Measurements from ENCODE around the gene PSMB3. TPM values are rescaled to one million over a fixed set of nuclear protein-coding genes. Genes with fewer than 3 reads are reported as not detected.
"Not testable (repeated sequence)": the region's sequence is repeated elsewhere in the genome, so short reads cannot be mapped to it uniquely, and the experiment has no call there.

Gene PSMB3
- total RNA-seq, 8 experiments from 2014 or later, result 175 to 405 (median 249) TPM

DNA sequence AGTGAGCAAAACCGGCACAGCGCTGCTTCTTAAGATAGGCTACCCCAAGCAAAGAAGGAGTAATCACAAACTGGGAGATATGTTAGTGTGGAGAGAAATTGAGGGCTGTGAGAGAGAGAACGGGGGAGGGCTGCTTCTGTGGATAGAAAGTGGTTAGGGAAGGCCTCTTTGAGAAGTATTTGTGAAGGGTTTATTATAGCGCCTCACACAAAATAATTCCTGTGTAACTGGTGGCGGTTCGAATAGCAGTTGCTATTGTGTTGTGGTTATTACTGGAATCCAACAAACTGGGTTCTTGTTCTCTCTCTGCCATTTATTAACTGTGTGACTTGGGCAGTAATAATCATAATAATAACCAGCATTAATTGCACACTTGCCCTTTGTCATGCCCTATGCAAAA is 31.6 kb upstream of the PSMB3 start:
- no peak for ATAC-seq (replicated peaks in 6 of 8)
- no peak overlapping the region for H3K4me3 ChIP-seq
- in situ Hi-C loops (cut with MboI; ENCODE audit: low pct_unique_long_range_greater_than_20kb in 2 of 9, low sequenced_read_pairs in 9 of 9, unreplicated experiment in 9 of 9), result no loop called here
- H3K4me1 ChIP-seq (replicated peaks in 1 of 2), result peaks cover 12 to 14% of the 10 kb centered on the region in 2 donors
- whole genome bisulfite sequencing, 10 experiments, result 72 to 100% (median 83%) methylated on average over 1 to 5 of the region's 6 CpGs; no CpG with 5 or more reads in 3 of the 10 experiments
- no peak overlapping the region for H3K27ac ChIP-seq

DNA sequence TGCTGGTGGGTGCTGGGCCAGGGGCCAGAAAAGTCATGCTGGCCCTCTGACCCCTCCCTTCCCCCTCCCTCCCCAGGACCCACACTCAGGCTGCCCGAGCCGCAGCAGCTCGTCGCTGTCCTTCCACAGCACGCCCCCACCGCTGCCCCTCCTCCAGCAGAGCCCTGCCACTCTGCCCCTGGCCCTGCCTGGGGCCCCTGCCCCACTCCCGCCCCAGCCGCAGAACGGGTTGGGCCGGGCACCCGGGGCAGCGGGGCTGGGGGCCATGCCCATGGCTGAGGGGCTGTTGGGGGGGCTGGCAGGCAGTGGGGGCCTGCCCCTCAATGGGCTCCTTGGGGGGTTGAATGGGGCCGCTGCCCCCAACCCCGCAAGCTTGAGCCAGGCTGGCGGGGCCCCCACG is 30.7 kb upstream of the PSMB3 start:
- Histone ChIP-seq H3K4me3 (no peak overlapping the region), H3K4me1 (replicated peaks in 1 of 2) (peaks cover 12 to 14% of the 10 kb centered on the region in 2 donors), H3K27ac (no peak overlapping the region)
- 50% methylated on average over 2 of the region's 16 CpGs; no CpG with 5 or more reads in 9 of the 10 experiments for WGBS, 10 experiments
- in situ Hi-C loops (cut with MboI; ENCODE audit: low pct_unique_long_range_greater_than_20kb in 2 of 9, low sequenced_read_pairs in 9 of 9, unreplicated experiment in 9 of 9), result no loop called here
- ATAC-seq (replicated peaks in 6 of 8), result no peak

DNA sequence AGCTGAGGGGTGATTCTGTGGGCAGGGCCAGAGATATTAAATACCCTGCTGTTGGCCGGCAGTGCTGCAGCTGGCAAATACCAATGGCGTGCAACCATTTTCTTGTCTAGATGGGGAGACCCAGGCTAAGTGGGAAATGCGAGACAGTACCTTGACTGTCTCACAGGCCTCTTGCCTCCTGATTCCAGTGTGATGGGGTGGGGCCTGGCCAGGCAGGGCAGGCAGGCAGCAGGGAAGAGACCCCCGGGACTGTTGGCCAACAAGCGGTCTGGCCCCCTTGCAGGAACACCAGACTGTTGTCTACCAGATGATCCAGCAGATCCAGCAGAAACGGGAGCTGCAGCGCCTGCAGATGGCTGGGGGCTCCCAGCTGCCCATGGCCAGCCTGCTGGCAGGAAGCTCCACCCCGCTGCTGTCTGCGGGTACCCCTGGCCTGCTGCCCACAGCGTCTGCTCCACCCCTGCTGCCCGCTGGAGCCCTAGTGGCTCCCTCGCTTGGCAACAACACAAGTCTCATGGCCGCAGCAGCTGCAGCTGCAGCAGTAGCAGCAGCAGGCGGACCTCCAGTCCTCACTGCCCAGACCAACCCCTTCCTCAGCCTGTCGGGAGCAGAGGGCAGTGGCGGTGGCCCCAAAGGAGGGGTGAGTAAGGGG is 28.1 kb upstream of the PSMB3 start:
- no peak overlapping the region for H3K27ac ChIP-seq
- WGBS, 10 experiments, result 71 to 100% (median 96%) methylated on average over 1 to 3 of the region's 16 CpGs; no CpG with 5 or more reads in 4 of the 10 experiments
- peak in 3 of 8 experiments; percentile 61 to 82 (median 77) for ATAC-seq (replicated peaks in 6 of 8)
- no peak overlapping the region for H3K4me3 ChIP-seq
- in situ Hi-C loops (cut with MboI; ENCODE audit: low pct_unique_long_range_greater_than_20kb in 2 of 9, low sequenced_read_pairs in 9 of 9, unreplicated experiment in 9 of 9), result no loop called here
- H3K4me1 ChIP-seq (replicated peaks in 1 of 2), result peaks cover 16 to 17% of the 10 kb centered on the region in 2 donors

DNA sequence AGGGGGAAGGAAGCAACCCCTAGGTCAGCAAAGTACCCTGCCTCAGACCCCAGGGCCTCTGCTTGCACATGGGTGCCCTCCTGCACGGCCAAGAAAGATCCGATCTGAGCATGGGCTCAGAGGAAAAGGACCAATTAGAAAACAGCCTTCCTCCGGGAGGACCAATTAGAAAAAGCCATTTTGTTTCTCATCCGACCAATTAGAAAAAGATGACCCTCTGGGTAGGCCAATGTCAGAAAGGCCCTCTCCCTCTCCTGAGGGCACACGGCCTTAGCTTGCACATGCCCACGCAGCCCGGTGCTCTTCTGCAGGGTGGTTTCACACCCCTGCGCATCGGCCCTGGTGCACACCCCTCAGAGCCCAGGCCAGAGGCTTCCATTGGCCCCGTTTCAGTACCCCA is 27.5 kb upstream of the PSMB3 start:
- Histone ChIP-seq H3K27ac (no peak overlapping the region), H3K4me1 (replicated peaks in 1 of 2) (peaks cover 13 to 18% of the 10 kb centered on the region in 2 donors), H3K4me3 (no peak overlapping the region)
- ATAC-seq (replicated peaks in 6 of 8), result peak in 1 of 8 experiments; percentile 9
- WGBS, 10 experiments, result 40 to 100% (median 72%) methylated on average over 1 to 3 of the region's 10 CpGs; no CpG with 5 or more reads in 6 of the 10 experiments
- in situ Hi-C loops (cut with MboI; ENCODE audit: low pct_unique_long_range_greater_than_20kb in 2 of 9, low sequenced_read_pairs in 9 of 9, unreplicated experiment in 9 of 9), result no loop called here

DNA sequence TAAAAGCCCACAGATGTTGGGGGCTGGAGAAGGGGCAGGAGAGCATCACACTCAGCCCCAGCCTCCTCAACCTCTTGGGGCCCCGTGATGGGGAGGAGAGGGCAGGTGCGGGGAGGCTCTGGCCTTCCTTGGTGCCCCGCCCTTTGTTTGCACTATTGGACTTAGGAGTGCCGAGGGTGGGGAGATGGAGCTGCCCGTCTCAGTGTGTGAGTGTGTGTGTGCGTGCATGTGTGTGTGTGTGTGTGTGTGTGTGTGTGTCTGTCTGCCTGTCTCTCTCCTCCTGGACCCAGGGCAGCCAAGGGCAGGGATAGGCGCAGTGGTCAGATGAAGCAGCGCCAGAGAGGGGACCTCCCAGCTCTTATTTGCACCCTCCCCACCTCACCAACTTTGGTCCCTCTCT is 26.4 kb upstream of the PSMB3 start:
- H3K4me3 ChIP-seq; H3K27ac ChIP-seq; in situ Hi-C loops (cut with MboI; ENCODE audit: low pct_unique_long_range_greater_than_20kb in 2 of 9, low sequenced_read_pairs in 9 of 9, unreplicated experiment in 9 of 9); H3K4me1 ChIP-seq (replicated peaks in 1 of 2): not testable (repeated sequence)
- ATAC-seq (replicated peaks in 6 of 8), result peak in 1 of 8 experiments; percentile 11
- no CpG with 5 or more reads among the region's 8 CpGs for WGBS, 10 experiments

DNA sequence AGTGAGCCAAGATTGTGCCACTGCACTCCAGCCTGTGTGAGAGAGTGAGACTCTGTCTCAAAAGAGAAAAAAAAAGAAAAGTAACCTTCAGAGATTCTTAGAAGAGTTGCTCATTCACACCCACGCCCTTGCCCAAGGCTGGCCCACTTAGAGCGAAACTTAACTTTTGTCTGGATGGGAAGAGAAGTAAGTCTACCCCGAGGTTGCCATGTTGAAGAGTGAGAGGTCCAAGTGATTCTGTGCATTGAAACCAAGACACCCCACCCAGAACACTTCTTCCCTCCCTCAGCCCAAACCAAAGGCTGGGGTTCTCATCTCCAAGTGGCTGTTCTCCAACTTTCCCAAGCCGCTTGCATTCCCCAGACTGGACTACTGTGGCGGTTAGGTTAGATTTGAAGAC is 24.8 kb upstream of the PSMB3 start:
- H3K27ac ChIP-seq, result no peak overlapping the region
- WGBS, 10 experiments, result 80 to 100% (median 95%) methylated on average over 1 to 2 of the region's 5 CpGs; no CpG with 5 or more reads in 6 of the 10 experiments
- no peak for ATAC-seq (replicated peaks in 6 of 8)

DNA sequence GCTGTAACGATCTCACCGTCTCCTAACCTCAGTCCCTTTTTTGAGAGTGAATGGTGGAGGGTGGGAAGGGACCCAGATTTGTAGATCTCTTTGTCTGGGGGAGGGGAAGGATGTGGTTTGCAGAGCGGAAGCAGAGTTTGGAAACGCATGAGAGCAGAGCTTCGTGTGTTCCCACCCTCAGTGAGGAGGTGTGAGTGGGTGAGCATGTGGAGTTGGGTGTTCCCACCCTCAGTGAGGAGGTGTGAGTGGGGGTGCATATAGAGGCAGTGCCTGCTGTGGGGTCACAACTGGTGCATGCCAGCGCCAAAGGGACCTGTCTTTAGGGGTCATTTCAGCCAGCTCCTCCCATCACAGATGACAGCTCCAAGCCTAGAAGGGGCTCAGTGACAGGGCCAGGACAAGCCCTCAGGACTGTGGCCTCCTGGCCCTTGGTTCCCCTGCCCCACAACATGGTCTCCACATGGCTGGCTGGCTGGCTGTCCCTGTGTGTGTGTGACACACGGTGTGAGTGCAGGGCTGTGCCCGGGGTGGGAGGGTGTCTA is 24.2 kb upstream of the PSMB3 start:
- 53 to 100% (median 73%) methylated on average over 1 to 2 of the region's 8 CpGs; no CpG with 5 or more reads in 5 of the 10 experiments for WGBS, 10 experiments
- Histone ChIP-seq H3K27ac (no peak overlapping the region), H3K4me3 (no peak overlapping the region), H3K4me1 (replicated peaks in 1 of 2) (peaks cover 4 to 8% of the 10 kb centered on the region in 2 donors)
- ATAC-seq (replicated peaks in 6 of 8), result no peak
- in situ Hi-C loops (cut with MboI; ENCODE audit: low pct_unique_long_range_greater_than_20kb in 2 of 9, low sequenced_read_pairs in 9 of 9, unreplicated experiment in 9 of 9), result no loop called here

More for the DNA sequence above, 24.8 kb upstream of the PSMB3 start:
- in situ Hi-C loops (cut with MboI; ENCODE audit: low pct_unique_long_range_greater_than_20kb in 2 of 9, low sequenced_read_pairs in 9 of 9, unreplicated experiment in 9 of 9), result no loop called here
- Histone ChIP-seq H3K4me3 (no peak overlapping the region), H3K4me1 (replicated peaks in 1 of 2) (peaks cover 4 to 8% of the 10 kb centered on the region in 2 donors)

DNA sequence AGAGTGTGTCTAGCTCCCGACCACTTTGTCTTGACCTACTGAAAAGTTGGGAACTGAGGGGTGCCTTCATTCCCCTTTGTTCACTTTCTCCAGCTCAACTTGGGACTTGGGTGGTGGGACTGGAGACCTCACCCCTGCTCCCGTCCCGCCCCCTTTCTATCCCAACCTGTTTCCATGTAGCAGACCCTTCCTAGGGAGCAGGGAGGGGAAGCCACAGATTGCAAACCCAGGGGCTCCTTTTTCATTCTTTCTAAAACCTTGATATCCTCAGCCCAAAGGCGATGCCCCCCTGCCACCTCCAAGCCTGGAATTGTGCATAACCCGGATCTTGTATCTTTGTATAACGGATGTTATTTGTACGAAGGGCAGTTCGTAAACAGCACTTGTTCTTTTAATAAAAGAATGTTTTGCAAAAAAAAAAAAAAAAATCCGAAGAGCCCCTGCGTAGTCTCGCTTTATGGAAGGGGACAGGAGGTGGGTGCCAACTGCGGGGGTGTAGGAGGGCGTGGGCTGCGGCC is 23.1 kb upstream of the PSMB3 start:
- 0 to 77% (median 46%) methylated on average over 2 to 10 of the region's 14 CpGs; no CpG with 5 or more reads in 4 of the 10 experiments for WGBS, 10 experiments
- no peak for ATAC-seq (replicated peaks in 6 of 8)
- Histone ChIP-seq H3K27ac (peak overlapping the region; percentile 13 to 69), H3K4me3 (peak overlapping the region; percentile 32 to 58 (median 37)), H3K4me1 (replicated peaks in 1 of 2) (peaks cover 4 to 8% of the 10 kb centered on the region in 2 donors)
- in situ Hi-C loops (cut with MboI; ENCODE audit: low pct_unique_long_range_greater_than_20kb in 2 of 9, low sequenced_read_pairs in 9 of 9, unreplicated experiment in 9 of 9), result no loop called here

DNA sequence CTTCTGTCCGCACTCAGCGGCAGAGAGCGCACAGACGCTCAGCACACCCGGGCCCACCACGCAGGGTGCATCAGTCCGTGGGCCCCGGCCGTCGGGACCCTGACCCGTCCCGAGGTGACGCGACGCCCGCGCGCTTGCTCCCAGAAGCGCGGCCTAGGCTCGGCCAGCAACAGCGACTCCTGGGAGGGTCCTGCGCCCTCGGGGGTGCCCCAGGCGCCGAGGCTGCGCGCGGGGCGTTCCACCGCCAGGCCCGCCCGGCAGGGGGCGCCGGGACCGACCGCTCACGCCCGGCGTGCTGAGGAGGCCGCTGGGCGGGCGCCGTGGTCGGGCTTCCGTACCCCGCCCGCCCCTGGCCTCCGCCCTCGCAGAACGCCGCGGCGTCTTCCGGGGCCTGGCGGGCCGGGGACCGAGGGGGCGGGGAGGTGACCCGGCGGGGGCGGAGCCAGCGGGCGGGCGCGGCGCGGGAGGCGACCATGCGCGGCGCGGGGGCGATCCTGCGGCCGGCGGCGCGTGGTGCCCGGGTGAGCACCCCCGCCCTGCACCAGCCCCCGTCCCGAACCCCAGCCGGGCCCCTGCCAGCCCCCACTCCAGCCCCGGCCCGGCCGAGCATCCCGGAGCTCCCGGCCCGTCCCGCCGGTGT is 22.5 kb upstream of the PSMB3 start, which contains the start of gene CISD3:
TSS of gene CISD3 (plus strand) at position 456 of the 640 bp plus-strand sequence. CDS start at position 474, 18 bp downstream.
- H3K4me1 ChIP-seq (replicated peaks in 1 of 2), result peaks cover 4 to 10% of the 10 kb centered on the region in 2 donors
- peak; percentile 83 to 91 (median 89) for ATAC-seq (replicated peaks in 6 of 8)
- WGBS, 10 experiments, result 0 to 40% (median 0%) methylated on average over 1 to 3 of the region's 92 CpGs; no CpG with 5 or more reads in 7 of the 10 experiments
- H3K27ac ChIP-seq, result peak within 1 kb of the TSS; percentile 13 to 69
- H3K4me3 ChIP-seq, result peak within 1 kb of the TSS; percentile 32 to 58 (median 37)
- in situ Hi-C loops (cut with MboI; ENCODE audit: low pct_unique_long_range_greater_than_20kb in 2 of 9, low sequenced_read_pairs in 9 of 9, unreplicated experiment in 9 of 9), result no loop called here

DNA sequence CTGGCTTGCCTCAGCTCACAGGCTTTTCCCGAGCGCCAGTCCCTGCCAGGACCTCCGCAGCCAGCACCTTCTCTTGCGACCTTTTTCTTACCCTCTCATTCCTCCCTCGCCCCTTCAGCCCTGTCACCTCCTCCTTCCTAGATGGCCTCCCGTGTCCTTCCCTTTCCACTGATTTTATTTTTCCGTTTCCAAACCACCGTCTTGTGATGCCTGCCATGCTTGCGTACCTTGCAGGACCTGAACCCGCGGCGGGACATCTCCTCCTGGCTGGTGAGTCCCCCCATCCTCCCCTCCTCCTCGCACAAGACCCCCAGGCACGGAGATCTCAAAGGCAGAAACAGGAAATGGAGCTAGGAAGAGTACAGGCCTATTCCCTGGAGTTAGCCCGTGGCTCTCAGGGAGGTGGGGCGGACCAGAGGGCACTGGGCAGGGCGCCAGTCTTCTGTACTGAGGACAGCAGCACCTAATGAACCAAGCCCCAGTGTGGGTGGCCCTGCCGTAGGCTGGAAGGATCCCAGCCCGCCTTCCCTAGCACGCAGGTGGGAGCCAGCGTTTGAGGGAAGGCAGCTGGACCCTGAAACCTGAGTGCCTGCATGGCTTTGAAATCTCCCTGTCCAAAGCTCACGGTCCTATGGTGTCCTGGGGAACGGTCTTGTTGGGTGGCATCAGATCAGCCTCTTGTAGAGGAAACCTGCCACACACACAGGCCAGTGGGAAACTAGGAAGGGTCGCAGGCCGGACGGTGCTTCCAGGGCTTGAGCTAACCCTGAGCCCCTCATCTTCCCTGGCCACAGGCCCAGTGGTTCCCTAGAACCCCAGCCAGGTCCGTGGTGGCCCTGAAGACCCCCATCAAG is 21.8 kb upstream of the PSMB3 start:
- WGBS, 10 experiments, result 11 to 34% (median 20%) methylated on average over 1 to 10 of the region's 27 CpGs; no CpG with 5 or more reads in 5 of the 10 experiments
- peak overlapping the region; percentile 32 to 58 (median 37) for H3K4me3 ChIP-seq
- H3K4me1 ChIP-seq (replicated peaks in 1 of 2), result peaks cover 4 to 13% of the 10 kb centered on the region in 2 donors
- in situ Hi-C loops (cut with MboI; ENCODE audit: low pct_unique_long_range_greater_than_20kb in 2 of 9, low sequenced_read_pairs in 9 of 9, unreplicated experiment in 9 of 9), result no loop called here
- peak overlapping the region; percentile 13 to 69 for H3K27ac ChIP-seq
- peak in 7 of 8 experiments; percentile 4 to 38 (median 13) for ATAC-seq (replicated peaks in 6 of 8)

DNA sequence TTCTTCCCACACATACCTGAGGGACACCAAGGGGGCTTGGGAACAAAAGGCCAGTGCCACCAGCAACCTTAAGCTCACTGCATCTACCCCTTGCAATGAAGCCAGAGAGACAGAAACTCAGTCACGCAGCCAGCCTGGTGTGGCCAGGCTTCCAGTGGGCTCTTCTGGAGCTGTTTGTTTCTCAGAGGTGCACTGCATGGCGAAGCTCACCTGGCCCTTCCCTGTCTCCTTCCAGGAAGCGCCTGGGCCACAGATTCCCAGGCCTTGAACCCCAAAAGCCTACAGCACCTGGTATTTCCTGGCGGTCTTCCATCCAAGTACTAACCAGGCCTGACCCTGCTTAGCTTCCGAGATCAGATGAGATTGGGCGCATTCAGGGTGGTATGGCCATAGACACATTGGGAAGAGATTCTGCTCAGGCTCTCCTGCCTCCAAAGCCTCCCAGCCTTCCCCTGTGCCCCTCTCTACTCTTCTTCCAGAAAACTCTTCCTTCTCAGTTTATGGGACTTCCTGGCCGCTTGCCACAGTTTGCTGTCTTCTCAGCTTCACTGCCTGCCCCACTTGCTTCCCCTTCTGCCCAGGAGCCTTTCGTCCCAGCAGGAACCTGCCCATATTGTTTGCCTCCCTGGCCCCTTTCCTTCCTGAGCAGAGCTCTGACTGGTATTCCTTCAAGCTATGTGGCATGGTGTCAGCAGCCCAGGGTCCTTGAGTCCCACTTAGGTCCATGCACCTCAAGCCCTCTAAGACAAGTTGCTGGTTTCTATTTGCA is 20.8 kb upstream of the PSMB3 start:
- in situ Hi-C loops (cut with MboI; ENCODE audit: low pct_unique_long_range_greater_than_20kb in 2 of 9, low sequenced_read_pairs in 9 of 9, unreplicated experiment in 9 of 9), result no loop called here
- H3K4me3 ChIP-seq, result no peak overlapping the region
- peaks cover 4 to 13% of the 10 kb centered on the region in 2 donors for H3K4me1 ChIP-seq (replicated peaks in 1 of 2)
- no peak for ATAC-seq (replicated peaks in 6 of 8)
- 83 to 100% (median 93%) methylated on average over 1 to 8 of the region's 8 CpGs; no CpG with 5 or more reads in 4 of the 10 experiments for WGBS, 10 experiments
- no peak overlapping the region for H3K27ac ChIP-seq
